ENCODE measurements around the gene SLC16A7.
"Not testable (repeated sequence)": the region's sequence is repeated elsewhere in the genome, so short reads cannot be mapped to it uniquely, and the experiment has no call there.

SLC16A7 gene

GRCh38 chr12:59737725-59738463 is 142.1 kb downstream of the SLC16A7 start:
- no peak for DNase-seq

GRCh38 chr12:59742841-59743240 is 147.0 kb downstream of the SLC16A7 start:
- DNase-seq: no peak

- no peak for DNase-seq
These were observed 148.7 kb downstream of the SLC16A7 start for GRCh38 chr12:59744564-59744963.

GRCh38 chr12:59751091-59751490 is 155.3 kb downstream of the SLC16A7 start:
- not testable (repeated sequence) for DNase-seq

GRCh38 chr12:59761542-59761941 is 165.7 kb downstream of the SLC16A7 start:
- DNase-seq: no peak

- DNase-seq: no peak
These were observed 168.0 kb downstream of the SLC16A7 start for GRCh38 chr12:59763835-59764234.

GRCh38 chr12:59768031-59768430 is 172.2 kb downstream of the SLC16A7 start:
- no peak for DNase-seq

- DNase-seq: peak in 1 of 2 donors; percentile 7
These were observed 184.8 kb downstream of the SLC16A7 start for GRCh38 chr12:59780605-59781135.

GRCh38 chr12:59787610-59788009 is 191.8 kb downstream of the SLC16A7 start:
- DNase-seq: no peak

GRCh38 chr12:59792647-59793046 is 196.8 kb downstream of the SLC16A7 start:
- no peak for DNase-seq

- no peak for DNase-seq
These were observed 207.9 kb downstream of the SLC16A7 start for GRCh38 chr12:59803735-59804134.

GRCh38 chr12:59808317-59808910 is 212.6 kb downstream of the SLC16A7 start:
- peak in 1 of 2 donors; percentile 51 for DNase-seq

GRCh38 chr12:59811991-59812390 is 216.2 kb downstream of the SLC16A7 start:
- DNase-seq: no peak

- DNase-seq: no peak
These were observed 216.9 kb downstream of the SLC16A7 start for GRCh38 chr12:59812716-59813115.

GRCh38 chr12:59820594-59821011 is 224.8 kb downstream of the SLC16A7 start:
- DNase-seq: no peak

- no peak for DNase-seq
These were observed 227.7 kb downstream of the SLC16A7 start for GRCh38 chr12:59823567-59823966.

GRCh38 chr12:59827767-59828166 is 231.9 kb downstream of the SLC16A7 start:
- DNase-seq: no peak

GRCh38 chr12:59828521-59828920 is 232.7 kb downstream of the SLC16A7 start:
- no peak for DNase-seq

- DNase-seq: no peak
These were observed 237.6 kb downstream of the SLC16A7 start for GRCh38 chr12:59833408-59833807.

GRCh38 chr12:59834659-59835474 is 239.0 kb downstream of the SLC16A7 start:
- peak in 1 of 2 donors; percentile 40 for DNase-seq

Data from CD4-positive, alpha-beta T cell treated with Interferon alpha-2 for 1 hour (primary cell).